ENCODE results near the gene NEUROG1.
A peak's percentile ranks its signal among the peaks of the same experiment; 100 is the strongest.

The NEUROG1 gene

GRCh38 chr5:135571902-135572301 lies 36.1 kb upstream of the NEUROG1 start:
- Histone ChIP-seq H3K4me1 (ENCODE audit: control insufficient read depth, insufficient read depth, low read length) (peaks cover 12% of the 10 kb centered on the region), H3K4me3 (ENCODE audit: insufficient read depth, low read depth, low read length) (no peak overlapping the region), H3K36me3 (ENCODE audit: control insufficient read depth, insufficient read depth, low read length) (no peaks in the 10 kb centered on the region), H3K27me3 (ENCODE audit: control insufficient read depth, insufficient read depth, low read length, poor library complexity, severe bottlenecking) (peaks cover 4% of the 10 kb centered on the region), H3K27ac (ENCODE audit: insufficient read depth, low read depth, low read length, poor library complexity, severe bottlenecking) (no peak overlapping the region), H3K9me3 (ENCODE audit: control insufficient read depth, low read length) (no peaks in the 10 kb centered on the region)
- WGBS, 2 experiments = 84% methylated on average over 9 of the region's 9 CpGs

- Histone ChIP-seq H3K27me3 (ENCODE audit: control insufficient read depth, insufficient read depth, low read length, poor library complexity, severe bottlenecking) (peaks cover 1% of the 10 kb centered on the region), H3K27ac (ENCODE audit: insufficient read depth, low read depth, low read length, poor library complexity, severe bottlenecking) (no peak overlapping the region), H3K4me1 (ENCODE audit: control insufficient read depth, insufficient read depth, low read length) (peaks cover 7% of the 10 kb centered on the region), H3K9me3 (ENCODE audit: control insufficient read depth, low read length) (no peaks in the 10 kb centered on the region), H3K36me3 (ENCODE audit: control insufficient read depth, insufficient read depth, low read length) (no peaks in the 10 kb centered on the region), H3K4me3 (ENCODE audit: insufficient read depth, low read depth, low read length) (no peak overlapping the region)
- WGBS, 2 experiments = 90 to 92% methylated on average over 10 of the region's 10 CpGs
Measured at GRCh38 chr5:135571066-135571609, 35.4 kb upstream of the NEUROG1 start.

- WGBS, 2 experiments = 54 to 61% methylated on average over 3 of the region's 3 CpGs
Measured at GRCh38 chr5:135570453-135570764, 34.6 kb upstream of the NEUROG1 start.

GRCh38 chr5:135569755-135570452 lies 34.1 kb upstream of the NEUROG1 start:
- H3K36me3 ChIP-seq (ENCODE audit: control insufficient read depth, insufficient read depth, low read length) = no peaks in the 10 kb centered on the region
- no peak overlapping the region for H3K27ac ChIP-seq (ENCODE audit: insufficient read depth, low read depth, low read length, poor library complexity, severe bottlenecking)
- peaks cover 4% of the 10 kb centered on the region for H3K4me1 ChIP-seq (ENCODE audit: control insufficient read depth, insufficient read depth, low read length)
- no peaks in the 10 kb centered on the region for H3K27me3 ChIP-seq (ENCODE audit: control insufficient read depth, insufficient read depth, low read length, poor library complexity, severe bottlenecking)
- H3K9me3 ChIP-seq (ENCODE audit: control insufficient read depth, low read length) = no peaks in the 10 kb centered on the region
- 52% methylated on average over 10 of the region's 10 CpGs for WGBS, 2 experiments
- no peak overlapping the region for H3K4me3 ChIP-seq (ENCODE audit: insufficient read depth, low read depth, low read length)

More at GRCh38 chr5:135570453-135570764, 34.6 kb upstream of the NEUROG1 start:
- no peaks in the 10 kb centered on the region for H3K36me3 ChIP-seq (ENCODE audit: control insufficient read depth, insufficient read depth, low read length)
- H3K27me3 ChIP-seq (ENCODE audit: control insufficient read depth, insufficient read depth, low read length, poor library complexity, severe bottlenecking) = no peaks in the 10 kb centered on the region
- peaks cover 4% of the 10 kb centered on the region for H3K4me1 ChIP-seq (ENCODE audit: control insufficient read depth, insufficient read depth, low read length)
- H3K27ac ChIP-seq (ENCODE audit: insufficient read depth, low read depth, low read length, poor library complexity, severe bottlenecking) = no peak overlapping the region
- H3K9me3 ChIP-seq (ENCODE audit: control insufficient read depth, low read length) = no peaks in the 10 kb centered on the region
- H3K4me3 ChIP-seq (ENCODE audit: insufficient read depth, low read depth, low read length) = no peak overlapping the region

- Histone ChIP-seq H3K27me3 (ENCODE audit: control insufficient read depth, insufficient read depth, low read length, poor library complexity, severe bottlenecking) (no peaks in the 10 kb centered on the region), H3K4me1 (ENCODE audit: control insufficient read depth, insufficient read depth, low read length) (peaks cover 4% of the 10 kb centered on the region), H3K36me3 (ENCODE audit: control insufficient read depth, insufficient read depth, low read length) (no peaks in the 10 kb centered on the region), H3K4me3 (ENCODE audit: insufficient read depth, low read depth, low read length) (no peak overlapping the region), H3K27ac (ENCODE audit: insufficient read depth, low read depth, low read length, poor library complexity, severe bottlenecking) (no peak overlapping the region), H3K9me3 (ENCODE audit: control insufficient read depth, low read length) (no peaks in the 10 kb centered on the region)
- WGBS, 2 experiments = 94 to 95% methylated on average over 5 of the region's 5 CpGs
Measured at GRCh38 chr5:135568923-135569360, 33.2 kb upstream of the NEUROG1 start.

DNA sequence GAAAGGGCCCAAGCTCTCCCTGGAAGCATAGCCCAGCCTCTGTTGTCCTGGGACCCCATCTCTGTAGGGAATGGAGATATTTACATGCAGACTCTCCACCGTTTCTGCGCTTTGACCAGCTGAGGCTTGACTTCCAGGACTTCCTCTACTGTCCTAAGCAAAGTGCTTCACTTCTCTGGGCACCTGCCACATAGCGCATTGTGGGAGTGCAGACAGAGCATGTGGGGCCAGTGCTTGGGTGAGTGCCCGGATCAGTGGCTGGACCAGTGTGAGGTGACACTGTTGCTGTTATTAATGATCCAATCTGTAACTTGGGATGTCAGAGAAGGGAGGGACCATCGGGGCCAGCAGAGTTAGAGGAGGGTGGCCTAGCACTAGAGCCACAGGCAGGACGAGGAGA lies 32.5 kb upstream of the NEUROG1 start:
- Histone ChIP-seq H3K27me3 (ENCODE audit: control insufficient read depth, insufficient read depth, low read length, poor library complexity, severe bottlenecking) (no peaks in the 10 kb centered on the region), H3K9me3 (ENCODE audit: control insufficient read depth, low read length) (no peaks in the 10 kb centered on the region), H3K36me3 (ENCODE audit: control insufficient read depth, insufficient read depth, low read length) (no peaks in the 10 kb centered on the region), H3K4me3 (ENCODE audit: insufficient read depth, low read depth, low read length) (no peak overlapping the region), H3K27ac (ENCODE audit: insufficient read depth, low read depth, low read length, poor library complexity, severe bottlenecking) (no peak overlapping the region), H3K4me1 (ENCODE audit: control insufficient read depth, insufficient read depth, low read length) (peaks cover 4% of the 10 kb centered on the region)
- WGBS, 2 experiments = 86 to 88% methylated on average over 6 of the region's 6 CpGs

DNA sequence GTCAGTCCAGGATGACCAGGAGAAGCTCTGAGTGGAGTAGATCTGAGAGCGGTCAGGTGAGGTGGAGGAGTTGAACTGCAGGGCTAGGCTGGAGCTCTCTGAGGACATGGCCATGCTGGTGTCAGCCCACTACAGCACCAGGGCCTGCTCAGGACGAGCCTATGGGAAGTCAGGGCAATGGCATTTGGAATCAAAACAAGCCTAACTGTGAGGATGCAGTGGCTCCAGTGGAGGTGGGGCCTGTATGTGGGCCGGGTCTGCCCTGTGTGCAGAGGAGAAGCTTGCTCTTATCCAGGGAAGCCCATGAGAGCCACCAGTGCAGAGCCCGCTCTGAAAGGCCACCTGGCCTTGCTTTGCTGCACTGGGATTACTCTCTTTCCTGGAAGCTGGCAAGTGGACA lies 31.9 kb upstream of the NEUROG1 start:
- 70 to 81% methylated on average over 4 of the region's 4 CpGs for WGBS, 2 experiments
- Histone ChIP-seq H3K36me3 (ENCODE audit: control insufficient read depth, insufficient read depth, low read length) (no peaks in the 10 kb centered on the region), H3K4me3 (ENCODE audit: insufficient read depth, low read depth, low read length) (no peak overlapping the region), H3K27me3 (ENCODE audit: control insufficient read depth, insufficient read depth, low read length, poor library complexity, severe bottlenecking) (no peaks in the 10 kb centered on the region), H3K27ac (ENCODE audit: insufficient read depth, low read depth, low read length, poor library complexity, severe bottlenecking) (no peak overlapping the region), H3K9me3 (ENCODE audit: control insufficient read depth, low read length) (no peaks in the 10 kb centered on the region), H3K4me1 (ENCODE audit: control insufficient read depth, insufficient read depth, low read length) (peaks cover 4% of the 10 kb centered on the region)

- no peaks in the 10 kb centered on the region for H3K27me3 ChIP-seq (ENCODE audit: control insufficient read depth, insufficient read depth, low read length, poor library complexity, severe bottlenecking)
- H3K36me3 ChIP-seq (ENCODE audit: control insufficient read depth, insufficient read depth, low read length) = no peaks in the 10 kb centered on the region
- H3K4me1 ChIP-seq (ENCODE audit: control insufficient read depth, insufficient read depth, low read length) = peaks cover 4% of the 10 kb centered on the region
- no peak overlapping the region for H3K4me3 ChIP-seq (ENCODE audit: insufficient read depth, low read depth, low read length)
- WGBS, 2 experiments = 91 to 92% methylated on average over 16 of the region's 16 CpGs
- no peaks in the 10 kb centered on the region for H3K9me3 ChIP-seq (ENCODE audit: control insufficient read depth, low read length)
- H3K27ac ChIP-seq (ENCODE audit: insufficient read depth, low read depth, low read length, poor library complexity, severe bottlenecking) = peak overlapping the region; percentile 4
Measured at GRCh38 chr5:135566422-135567400, 30.9 kb upstream of the NEUROG1 start.

DNA sequence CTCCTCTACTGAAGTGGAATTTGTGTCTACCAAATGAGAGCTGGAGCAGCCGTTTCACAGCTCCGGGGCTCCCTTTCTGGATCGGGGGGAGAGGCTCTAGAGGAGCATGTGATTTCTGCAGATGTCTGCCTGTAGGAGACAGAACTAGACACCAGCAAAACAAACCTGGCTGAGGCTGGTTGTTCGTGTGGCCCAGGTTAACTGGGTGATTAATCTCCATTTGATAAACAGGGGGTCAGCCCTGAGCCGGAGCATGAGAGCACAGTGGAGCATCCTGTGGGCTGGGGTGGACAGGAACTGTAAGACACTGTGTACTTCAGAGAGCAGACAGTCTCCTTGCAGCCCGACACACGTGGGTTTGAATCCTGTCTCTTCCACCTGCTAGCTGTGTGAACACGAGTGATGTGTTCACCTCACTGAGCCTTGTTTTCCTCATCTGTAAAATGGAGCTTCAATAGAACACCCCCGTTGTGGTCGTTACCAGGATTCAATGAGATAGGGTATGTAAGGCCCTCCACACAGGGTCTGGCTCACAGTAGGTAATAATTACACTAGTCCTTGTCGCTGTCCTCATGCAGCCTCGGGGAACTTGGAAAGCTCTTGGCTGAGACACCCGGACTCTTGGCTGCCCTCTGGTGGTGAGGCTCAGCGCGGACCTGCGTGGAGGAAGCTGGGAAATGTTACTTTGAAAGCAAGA lies 30.1 kb upstream of the NEUROG1 start:
- Histone ChIP-seq H3K27me3 (ENCODE audit: control insufficient read depth, insufficient read depth, low read length, poor library complexity, severe bottlenecking) (no peaks in the 10 kb centered on the region), H3K4me3 (ENCODE audit: insufficient read depth, low read depth, low read length) (no peak overlapping the region), H3K4me1 (ENCODE audit: control insufficient read depth, insufficient read depth, low read length) (peaks cover 4% of the 10 kb centered on the region), H3K27ac (ENCODE audit: insufficient read depth, low read depth, low read length, poor library complexity, severe bottlenecking) (no peak overlapping the region), H3K36me3 (ENCODE audit: control insufficient read depth, insufficient read depth, low read length) (no peaks in the 10 kb centered on the region), H3K9me3 (ENCODE audit: control insufficient read depth, low read length) (no peaks in the 10 kb centered on the region)
- 39 to 43% methylated on average over 16 of the region's 16 CpGs for WGBS, 2 experiments

Data from ectodermal cell (in vitro differentiated cells).